Endothelial cell of hepatic sinusoid (primary cell): ENCODE measurements around the gene ZNF772.
"Not testable (repeated sequence)": the region's sequence is repeated elsewhere in the genome, so short reads cannot be mapped to it uniquely, and the experiment has no call there.

Source experiments
- in situ Hi-C: cut with HindIII; loops from 2 replicates; pipeline ENCODE4 v1.10.0; 2017; ENCODE audit warnings: low sequenced_read_pairs

ZNF772 gene

GRCh38 chr19:57477191-57478008, at the start of gene ZNF772:
ZNF772 (minus strand) TSS chr19:57477566; CDS start chr19:57477309, 257 bp downstream.
- in situ Hi-C loops, result no loop called here

GRCh38 chr19:57518021-57518420, 40.7 kb upstream of the ZNF772 start:
- in situ Hi-C loops, result not testable (repeated sequence)

GRCh38 chr19:57515255-57515654, 37.9 kb upstream of the ZNF772 start:
- in situ Hi-C loops, result no loop called here

GRCh38 chr19:57512845-57513244, 35.5 kb upstream of the ZNF772 start:
- in situ Hi-C loops, result no loop called here

GRCh38 chr19:57511484-57511883, 34.1 kb upstream of the ZNF772 start:
- in situ Hi-C loops, result no loop called here

- in situ Hi-C loops, result no loop called here
Measured at GRCh38 chr19:57506163-57506562, 28.8 kb upstream of the ZNF772 start.

GRCh38 chr19:57500400-57500799, 23.0 kb upstream of the ZNF772 start:
- in situ Hi-C loops, result not testable (repeated sequence)

- in situ Hi-C loops, result not testable (repeated sequence)
Measured at GRCh38 chr19:57499680-57500395, 22.5 kb upstream of the ZNF772 start, which contains the start of gene ZNF773. ZNF773 (plus strand) TSS chr19:57499938; CDS start chr19:57500081, 143 bp downstream.

GRCh38 chr19:57499332-57499679, 21.9 kb upstream of the ZNF772 start:
- in situ Hi-C loops, result not testable (repeated sequence)

- in situ Hi-C loops, result not testable (repeated sequence)
Measured at GRCh38 chr19:57488299-57488644, 10.9 kb upstream of the ZNF772 start.

- in situ Hi-C loops, result not testable (repeated sequence)
Measured at GRCh38 chr19:57487477-57488298, 10.3 kb upstream of the ZNF772 start, which contains the start of gene ZNF419. ZNF419 (plus strand) TSS chr19:57487750; CDS start chr19:57487951, 201 bp downstream.

GRCh38 chr19:57473646-57474045, 3.7 kb downstream of the ZNF772 start:
- in situ Hi-C loops, result no loop called here

GRCh38 chr19:57466489-57466888, 10.9 kb downstream of the ZNF772 start:
- in situ Hi-C loops, result no loop called here

GRCh38 chr19:57465680-57466381, 11.5 kb downstream of the ZNF772 start:
- in situ Hi-C loops, result no loop called here

GRCh38 chr19:57452307-57452706, 25.1 kb downstream of the ZNF772 start:
- in situ Hi-C loops, result no loop called here

- in situ Hi-C loops, result no loop called here
Measured at GRCh38 chr19:57443121-57443696, 34.2 kb downstream of the ZNF772 start.

- in situ Hi-C loops, result no loop called here
Measured at GRCh38 chr19:57441979-57442752, 35.2 kb downstream of the ZNF772 start.

- in situ Hi-C loops, result no loop called here
Measured at GRCh38 chr19:57438925-57439324, 38.4 kb downstream of the ZNF772 start.

- in situ Hi-C loops, result no loop called here
Measured at GRCh38 chr19:57437931-57438330, 39.4 kb downstream of the ZNF772 start.
